Measurements from ENCODE around the gene SORCS2.

DNA sequence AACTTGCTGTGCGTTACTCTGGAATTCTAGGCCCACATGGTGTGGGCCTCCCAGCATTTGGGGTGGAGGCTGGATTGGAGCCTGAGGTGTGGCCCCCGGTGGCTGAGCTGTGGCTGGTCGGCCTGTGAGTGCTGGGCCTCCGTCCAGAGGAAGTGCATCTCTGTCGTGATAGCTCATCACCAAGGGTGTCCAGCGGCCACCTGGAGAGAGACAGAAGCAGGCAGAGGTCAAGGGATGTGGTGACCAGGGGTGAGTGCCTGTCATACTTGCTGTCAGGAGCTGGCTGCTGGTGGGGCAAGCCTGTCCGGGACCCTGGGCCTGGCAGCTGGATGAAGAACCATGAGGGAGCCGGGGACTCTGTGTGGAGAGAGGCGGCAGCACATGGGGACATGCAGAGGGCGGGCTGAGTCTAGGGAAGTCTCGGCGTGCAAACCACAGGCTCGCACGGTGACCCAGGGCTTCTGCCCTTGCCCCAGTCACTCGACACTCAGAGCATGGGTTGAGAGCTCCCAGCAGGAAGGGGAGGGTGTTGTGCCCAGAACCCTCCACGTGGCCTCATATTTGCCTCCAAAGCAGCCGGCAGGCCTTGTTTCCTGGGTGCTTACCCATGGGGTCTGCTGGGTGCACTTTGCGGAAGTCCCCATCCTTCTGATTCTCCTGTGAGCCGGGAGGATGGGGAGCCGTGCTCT is 6.2 kb downstream of the SORCS2 start:
- TF ChIP-seq, protein P1, sequence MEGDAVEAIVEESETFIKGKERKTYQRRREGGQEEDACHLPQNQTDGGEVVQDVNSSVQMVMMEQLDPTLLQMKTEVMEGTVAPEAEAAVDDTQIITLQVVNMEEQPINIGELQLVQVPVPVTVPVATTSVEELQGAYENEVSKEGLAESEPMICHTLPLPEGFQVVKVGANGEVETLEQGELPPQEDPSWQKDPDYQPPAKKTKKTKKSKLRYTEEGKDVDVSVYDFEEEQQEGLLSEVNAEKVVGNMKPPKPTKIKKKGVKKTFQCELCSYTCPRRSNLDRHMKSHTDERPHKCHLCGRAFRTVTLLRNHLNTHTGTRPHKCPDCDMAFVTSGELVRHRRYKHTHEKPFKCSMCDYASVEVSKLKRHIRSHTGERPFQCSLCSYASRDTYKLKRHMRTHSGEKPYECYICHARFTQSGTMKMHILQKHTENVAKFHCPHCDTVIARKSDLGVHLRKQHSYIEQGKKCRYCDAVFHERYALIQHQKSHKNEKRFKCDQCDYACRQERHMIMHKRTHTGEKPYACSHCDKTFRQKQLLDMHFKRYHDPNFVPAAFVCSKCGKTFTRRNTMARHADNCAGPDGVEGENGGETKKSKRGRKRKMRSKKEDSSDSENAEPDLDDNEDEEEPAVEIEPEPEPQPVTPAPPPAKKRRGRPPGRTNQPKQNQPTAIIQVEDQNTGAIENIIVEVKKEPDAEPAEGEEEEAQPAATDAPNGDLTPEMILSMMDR (IDR thresholded peaks at IDR 0.05 in 4 of 5, conservative IDR thresholded peaks at IDR 0.05 in 1 of 5): no peak
- TF ChIP-seq POLR2A (IDR thresholded peaks at IDR 0.05): no peak

Data from gastrocnemius medialis (tissue), 4 donors.